ENCODE measurements around the gene TOP2B. TPM values are rescaled to one million over a fixed set of nuclear protein-coding genes. Genes with fewer than 3 reads are reported as not detected.

Gene TOP2B
- polyA plus RNA-seq, 1 of the 3 experiments (the other 2 are of a cell fraction) = 20.4 TPM

GRCh38 chr3:25618028-25618427 is 46.7 kb downstream of the TOP2B start:
- CTCF ChIA-PET = no interaction called here
- TF ChIP-seq POLR2AphosphoS5 (IDR thresholded peaks at IDR 0.05; ENCODE audit: low read depth, low read length) (no peak), SIN3A (IDR thresholded peaks at IDR 0.05; ENCODE audit: borderline replicate concordance, low read depth, low read length) (no peak), USF1 (IDR thresholded peaks at IDR 0.05; ENCODE audit: borderline replicate concordance, low read depth) (no peak), RFX5 (IDR thresholded peaks at IDR 0.05; ENCODE audit: low read length) (no peak), EZH2phosphoT487 (IDR thresholded peaks at IDR 0.05; ENCODE audit: borderline replicate concordance, low read depth) (no peak), MXI1 (IDR thresholded peaks at IDR 0.05; ENCODE audit: low read depth, low read length) (no peak), PBX3 (IDR thresholded peaks at IDR 0.05) (no peak), YY1 (IDR thresholded peaks at IDR 0.05; ENCODE audit: low read depth) (no peak), GABPA (IDR thresholded peaks at IDR 0.05; ENCODE audit: low read depth) (no peak), RXRA (IDR thresholded peaks at IDR 0.05; ENCODE audit: borderline replicate concordance, low read depth) (no peak), USF2 (IDR thresholded peaks at IDR 0.05; ENCODE audit: borderline replicate concordance, low read depth, low read length) (no peak), NRF1 (IDR thresholded peaks at IDR 0.05; ENCODE audit: low read depth, low read length) (no peak), TCF12 (IDR thresholded peaks at IDR 0.05) (no peak), JUND (IDR thresholded peaks at IDR 0.05) (no peak), CTCF (IDR thresholded peaks at IDR 0.05) (no peak)

More at GRCh38 chr3:25618028-25618427, 46.7 kb downstream of the TOP2B start:
- no peaks in the 10 kb centered on the region for H3K27me3 ChIP-seq (ENCODE audit: insufficient read depth)
- H3K9me3 ChIP-seq = no peaks in the 10 kb centered on the region
- no peak overlapping the region for H2AFZ ChIP-seq (ENCODE audit: low read depth)
- no peaks in the 10 kb centered on the region for H4K20me1 ChIP-seq (ENCODE audit: insufficient read depth)
- H3K9me2 ChIP-seq = no peaks in the 10 kb centered on the region
- no peak overlapping the region for H3K4me3 ChIP-seq (ENCODE audit: low read depth in 2 of 2, low read length in 1 of 2)
- H3K9ac ChIP-seq = no peak overlapping the region
- no peak for DNase-seq
- H3K27ac ChIP-seq (ENCODE audit: low read depth in 2 of 2, low read length in 1 of 2) = no peak overlapping the region
- peaks cover 3% of the 10 kb centered on the region for H3F3A ChIP-seq (replicated peaks; ENCODE audit: insufficient read depth)
- no peaks in the 10 kb centered on the region; the same call in 1 of the 2 replicates for H3K79me2 ChIP-seq (ENCODE audit: insufficient read depth)
- POLR2A ChIA-PET = no interaction called here
- H3K36me3 ChIP-seq (replicated peaks in 1 of 2; ENCODE audit: control insufficient read depth in 1 of 2, insufficient read depth in 2 of 2, low read length in 1 of 2) = peaks cover 80 to 84% of the 10 kb centered on the region in 2 experiments
- H3K4me2 ChIP-seq = no peak overlapping the region
- no peaks in the 10 kb centered on the region for H3K4me1 ChIP-seq (ENCODE audit: control insufficient read depth in 1 of 2, insufficient read depth in 2 of 2, low read depth in 1 of 2, low read length in 1 of 2)

Measured in SK-N-SH (cell line).